ENCODE results near the gene KMT5C.

The KMT5C gene

DNA sequence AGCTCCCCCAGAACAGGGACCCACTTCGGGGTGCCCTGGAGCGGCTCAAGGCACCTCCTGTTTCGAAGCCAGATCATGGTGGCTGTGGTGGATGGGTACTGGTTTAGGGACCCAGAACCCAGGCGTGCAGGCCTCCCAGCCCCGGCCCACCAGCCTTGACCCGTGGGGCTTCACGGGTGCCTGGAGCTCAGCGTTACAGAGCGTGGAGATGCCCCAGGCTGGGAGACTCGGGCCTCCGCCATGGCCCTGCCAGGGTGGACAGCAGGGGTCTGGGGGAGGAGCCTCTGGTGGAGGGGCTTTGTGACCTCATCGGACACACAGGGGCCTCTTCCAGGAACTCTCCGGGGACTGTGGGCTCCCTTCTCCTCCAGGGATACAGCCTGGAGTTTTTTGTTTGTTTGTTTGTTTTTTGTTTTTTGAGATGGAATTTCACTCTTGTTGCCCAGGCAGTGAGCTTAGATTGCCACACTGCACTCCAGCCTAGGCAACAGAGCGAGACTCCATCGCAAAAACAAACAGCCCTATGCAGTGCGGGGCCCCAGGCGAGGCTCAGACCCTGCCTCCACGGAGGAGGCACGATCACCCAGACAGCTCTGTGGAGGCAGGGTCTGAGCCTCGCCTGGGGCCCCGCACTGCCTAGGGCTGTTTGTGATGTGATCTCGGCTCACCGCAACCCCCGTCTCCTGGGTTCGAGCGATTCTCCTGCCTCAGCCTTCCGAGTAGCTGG lies 23.5 kb downstream of the KMT5C start, which contains the start of gene GARIN5B:
Gene GARIN5B, minus strand, starts transcription at position 271 of the 727 bp plus-strand sequence. Its CDS starts 194 bp downstream, at position 77.
- in situ Hi-C loops (cut with MboI; ENCODE audit: low sequenced_read_pairs), result no loop called here

DNA sequence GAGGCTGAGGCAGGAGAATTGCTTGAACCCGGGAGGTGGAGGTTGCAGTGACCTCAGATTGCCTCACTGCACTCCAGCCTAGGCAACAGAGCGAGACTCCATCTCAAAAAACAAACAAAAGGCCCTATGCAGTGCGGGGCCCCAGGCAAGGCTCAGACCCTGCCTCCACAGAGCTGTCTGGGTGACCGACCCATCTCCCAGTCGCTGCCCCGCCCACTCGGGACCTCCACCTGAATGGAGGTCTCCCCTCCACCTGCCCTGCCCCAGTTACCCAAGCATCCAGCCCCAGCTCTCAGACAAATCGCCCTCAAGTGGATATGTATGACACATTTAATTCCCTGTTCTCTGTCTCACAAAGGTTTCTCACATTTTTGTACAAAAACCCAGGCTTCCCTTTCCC lies 25.6 kb downstream of the KMT5C start:
- in situ Hi-C loops (cut with MboI; ENCODE audit: low sequenced_read_pairs), result no loop called here

DNA sequence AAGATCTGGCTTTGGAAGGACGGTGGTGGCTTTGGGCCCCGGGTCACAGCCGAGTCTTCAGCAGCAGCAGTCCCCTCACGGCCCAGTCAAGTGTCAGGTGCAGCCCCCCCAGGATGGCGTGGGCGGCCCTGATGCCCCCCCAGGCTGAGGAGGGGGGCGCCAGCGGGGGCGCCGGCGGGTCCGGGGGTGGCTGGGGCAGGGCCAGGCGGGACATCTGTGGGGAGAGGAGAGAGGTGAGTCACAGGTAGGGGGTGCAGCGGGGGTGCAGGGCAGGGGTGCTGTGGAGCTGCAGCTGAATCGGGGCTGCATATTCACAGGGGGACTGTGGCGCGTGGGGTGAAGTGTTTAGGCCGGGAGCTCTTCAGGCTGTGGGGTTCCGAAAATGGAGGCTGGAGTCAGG lies 26.3 kb downstream of the KMT5C start:
- in situ Hi-C loops (cut with MboI; ENCODE audit: low sequenced_read_pairs), result no loop called here

DNA sequence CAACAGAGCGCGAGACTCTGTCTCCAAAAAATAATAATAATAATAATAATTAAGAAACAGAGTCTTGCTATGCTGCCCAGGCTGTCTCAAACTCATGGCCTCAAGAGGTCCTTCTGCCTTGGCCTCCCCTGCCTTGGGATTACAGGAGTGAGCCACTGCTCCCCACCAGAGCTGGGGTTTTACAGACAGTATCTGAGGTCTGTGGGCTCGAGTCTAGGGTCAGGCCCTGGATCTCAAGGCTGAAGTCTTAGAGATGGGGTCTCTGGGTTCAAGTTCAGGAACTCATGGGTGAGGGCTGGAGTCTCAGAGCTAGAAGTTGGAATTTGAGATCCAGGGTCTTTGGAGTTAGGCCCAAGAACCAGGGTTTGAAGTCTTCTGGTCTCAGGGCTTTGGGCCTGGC lies 27.1 kb downstream of the KMT5C start:
- in situ Hi-C loops (cut with MboI; ENCODE audit: low sequenced_read_pairs), result no loop called here

DNA sequence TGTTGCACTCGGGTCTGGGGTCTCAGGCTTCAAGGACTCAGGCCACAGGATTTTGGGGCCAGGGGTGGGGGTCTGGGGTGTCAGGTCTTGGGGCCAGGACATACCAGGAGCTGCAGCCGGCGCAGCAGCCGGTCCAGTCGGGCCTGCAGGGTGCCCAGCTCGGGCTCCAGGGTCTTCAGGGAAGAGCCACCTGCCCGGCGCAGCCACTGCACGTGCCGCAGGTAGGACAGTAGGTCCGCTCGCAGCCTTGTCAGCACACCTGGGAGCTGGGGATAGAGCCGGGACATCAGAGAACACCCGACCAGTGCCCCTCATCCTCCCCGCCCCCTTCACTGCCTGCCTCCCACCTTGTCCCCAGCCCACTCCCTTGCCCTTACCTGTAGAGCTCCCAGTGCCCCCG lies 28.4 kb downstream of the KMT5C start:
- in situ Hi-C loops (cut with MboI; ENCODE audit: low sequenced_read_pairs), result no loop called here

DNA sequence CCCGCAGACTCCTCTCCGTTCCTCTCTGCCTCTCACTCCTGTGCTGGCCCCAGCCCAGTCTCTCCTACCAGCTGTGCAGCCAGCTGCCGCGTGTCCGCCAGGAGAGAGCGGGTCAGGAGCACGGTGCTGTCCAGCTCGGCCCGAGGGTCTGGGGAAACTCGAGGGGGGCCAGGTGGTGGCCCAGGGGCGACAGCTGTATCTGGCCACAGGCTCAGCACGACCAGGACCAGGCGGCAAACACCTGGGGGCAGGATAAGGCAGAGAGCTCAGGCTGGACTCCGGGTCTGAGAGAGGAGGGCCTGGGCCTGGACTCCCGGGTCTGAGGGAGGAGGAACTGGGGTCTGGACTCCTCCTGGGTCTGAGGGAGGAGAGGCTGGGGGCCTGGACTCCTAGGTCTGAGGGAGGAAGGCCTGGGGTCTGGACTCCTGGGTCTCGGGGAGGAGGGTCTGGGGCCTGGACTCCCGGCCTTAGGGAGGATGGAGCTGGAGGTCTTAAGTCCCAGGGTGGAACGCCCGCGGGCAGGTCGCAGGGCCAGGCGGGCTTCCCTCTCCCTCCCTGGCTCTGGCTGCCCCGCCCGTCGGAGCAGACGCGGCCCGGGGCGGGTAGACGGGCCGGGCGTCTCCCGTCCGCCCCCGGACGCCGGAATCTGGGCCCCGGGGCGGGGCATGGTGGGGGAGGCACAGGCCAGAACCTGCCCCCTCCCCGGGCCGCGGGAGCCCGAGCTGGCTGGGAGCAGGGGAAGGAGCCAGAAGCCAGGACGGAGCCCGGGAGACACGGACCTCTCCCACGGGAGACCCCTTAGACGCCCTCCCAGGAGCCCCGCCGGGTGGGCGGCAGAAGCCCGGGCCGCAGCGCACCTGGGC lies 29.3 kb downstream of the KMT5C start:
- in situ Hi-C loops (cut with MboI; ENCODE audit: low sequenced_read_pairs), result no loop called here

DNA sequence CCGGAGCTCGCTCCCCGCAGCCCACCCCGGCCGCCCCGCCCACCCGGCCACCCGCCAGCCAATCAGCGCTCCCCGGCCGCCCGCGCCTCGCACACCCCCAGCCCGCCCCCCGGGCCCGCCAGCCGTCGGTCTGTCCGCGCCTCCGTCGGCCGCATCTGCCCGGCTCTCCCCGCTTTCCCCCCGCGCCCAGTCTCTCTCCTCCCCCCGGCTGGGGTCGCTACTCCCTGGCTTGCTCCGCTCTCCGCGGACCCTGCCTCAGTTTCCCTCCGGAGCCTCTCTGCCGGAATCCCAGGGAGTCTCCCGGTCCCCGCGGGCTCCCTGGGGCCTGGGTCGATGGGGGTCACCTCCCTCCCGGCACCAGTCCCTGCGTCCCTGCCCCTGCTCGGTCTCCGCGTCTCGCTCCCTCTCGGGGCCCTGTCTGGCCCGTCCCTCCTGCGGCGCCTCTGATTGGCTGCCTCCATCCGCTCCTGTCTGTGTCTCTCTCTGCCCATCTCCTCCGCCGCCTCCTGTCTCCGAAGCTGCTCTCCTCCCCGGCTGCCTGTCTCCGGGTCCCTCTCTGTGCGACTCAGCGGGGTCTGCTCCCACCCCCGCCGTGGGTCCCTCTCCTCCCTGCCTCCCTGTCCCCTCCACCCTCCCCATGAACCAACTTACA lies 30.1 kb downstream of the KMT5C start:
- in situ Hi-C loops (cut with MboI; ENCODE audit: low sequenced_read_pairs), result no loop called here

DNA sequence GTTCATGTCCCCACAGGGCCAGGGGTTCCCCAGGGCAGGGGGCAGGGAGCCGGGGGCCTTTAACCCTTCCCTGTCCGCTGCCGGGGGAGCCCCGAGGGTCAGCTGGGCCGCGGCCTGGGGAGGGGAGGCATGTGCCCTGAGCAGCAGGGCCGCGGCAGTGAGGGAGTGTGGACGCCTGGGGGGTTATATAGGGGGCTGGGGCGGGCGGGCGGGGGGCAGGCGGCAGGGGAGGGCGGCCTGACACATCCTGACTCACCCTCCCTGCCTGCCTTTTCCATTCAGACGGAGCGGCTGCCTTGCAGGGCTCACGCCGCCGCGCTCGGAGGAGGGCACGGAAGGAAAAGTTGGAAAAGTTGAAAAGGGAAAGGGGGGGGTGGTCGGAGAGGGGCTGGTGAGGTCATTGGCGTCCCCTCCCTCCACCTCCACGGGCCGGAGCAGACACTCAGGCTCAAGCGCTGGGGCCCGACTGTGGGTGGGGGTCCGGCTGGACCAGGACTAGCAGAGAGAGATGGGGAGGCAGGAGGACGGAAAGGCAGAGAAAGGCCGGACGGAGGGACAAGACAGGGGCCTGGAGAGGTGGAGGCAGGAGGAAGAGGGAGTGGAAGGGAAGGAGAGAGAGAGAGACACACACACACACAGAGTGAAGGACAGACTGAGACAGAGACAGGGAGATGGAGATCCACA lies 30.8 kb downstream of the KMT5C start, which contains the start of gene IL11:
Gene IL11, minus strand, starts transcription at position 159 of the 684 bp plus-strand sequence. Its CDS starts 153 bp downstream, at position 6.
- in situ Hi-C loops (cut with MboI; ENCODE audit: low sequenced_read_pairs), result no loop called here

DNA sequence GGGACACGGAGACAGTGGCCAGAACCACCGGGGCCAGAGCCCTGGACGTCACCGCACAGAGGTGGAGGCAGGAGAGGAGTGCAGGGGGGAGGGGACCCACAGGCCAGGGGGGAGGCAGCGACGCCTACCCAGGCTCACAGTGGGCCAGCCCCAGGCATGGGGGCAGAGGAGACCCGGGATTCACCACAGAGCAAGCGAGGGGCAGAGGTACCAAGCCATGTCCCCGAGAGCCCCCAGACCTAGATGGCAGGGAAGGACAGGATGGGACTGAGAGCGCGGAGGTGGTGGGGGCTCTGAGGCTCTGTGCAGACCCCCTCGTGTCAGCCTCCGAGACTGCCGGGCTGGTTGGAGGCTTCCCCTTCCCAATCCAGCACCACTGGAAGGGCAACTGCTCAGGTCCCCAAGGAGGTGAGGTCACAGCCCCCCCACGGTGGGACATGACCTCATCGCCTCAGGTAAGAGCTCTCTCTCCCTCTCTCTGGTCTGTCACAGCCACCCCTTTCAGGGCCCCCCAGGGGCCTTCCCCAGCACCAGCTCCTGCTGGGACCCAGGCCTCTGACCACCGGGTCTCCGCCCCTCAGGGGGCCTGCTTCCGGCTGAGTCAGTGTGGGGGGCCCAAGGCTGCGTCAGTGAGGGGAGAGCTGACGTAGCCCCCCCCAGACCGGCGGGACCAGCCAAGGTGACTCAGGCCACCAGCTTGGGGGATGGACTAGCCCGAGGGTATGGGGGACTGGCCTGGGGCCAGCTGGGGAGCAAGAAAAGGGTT lies 32.8 kb downstream of the KMT5C start:
- in situ Hi-C loops (cut with MboI; ENCODE audit: low sequenced_read_pairs), result no loop called here

DNA sequence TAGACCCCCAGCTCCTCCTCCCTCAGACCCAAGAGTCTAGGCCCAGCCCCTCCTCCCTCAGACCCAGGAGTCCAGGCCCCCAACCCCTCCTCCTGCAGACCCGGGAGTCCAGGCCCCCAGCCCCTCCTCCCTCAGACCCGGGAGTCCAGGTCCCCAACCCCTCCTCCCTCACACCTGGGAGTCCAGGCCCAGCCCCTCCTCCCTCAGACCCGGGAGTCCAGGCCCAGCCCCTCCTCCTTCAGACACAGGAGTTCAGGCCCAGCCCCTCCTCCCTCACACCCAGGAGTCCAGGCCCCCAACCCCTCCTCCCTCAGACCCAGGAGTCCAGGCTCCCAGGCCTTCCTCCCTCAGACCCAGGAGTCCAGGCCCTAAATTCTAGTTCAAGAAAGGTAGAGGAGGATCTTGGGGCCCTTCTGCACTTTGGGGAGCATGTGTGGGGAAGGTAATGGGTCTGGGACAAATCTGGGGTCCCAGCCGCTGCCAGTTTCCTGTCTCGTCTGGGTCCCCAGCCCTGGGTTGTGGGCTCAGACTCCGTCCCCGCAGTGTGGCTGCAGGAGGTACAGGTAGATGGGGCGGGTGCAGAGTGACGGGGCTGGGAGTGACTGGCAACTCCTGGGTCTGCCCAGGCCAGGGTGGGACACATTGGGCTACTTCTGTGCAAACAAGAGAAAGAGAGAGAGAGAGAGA lies 33.8 kb downstream of the KMT5C start:
- in situ Hi-C loops (cut with MboI; ENCODE audit: low sequenced_read_pairs), result no loop called here

DNA sequence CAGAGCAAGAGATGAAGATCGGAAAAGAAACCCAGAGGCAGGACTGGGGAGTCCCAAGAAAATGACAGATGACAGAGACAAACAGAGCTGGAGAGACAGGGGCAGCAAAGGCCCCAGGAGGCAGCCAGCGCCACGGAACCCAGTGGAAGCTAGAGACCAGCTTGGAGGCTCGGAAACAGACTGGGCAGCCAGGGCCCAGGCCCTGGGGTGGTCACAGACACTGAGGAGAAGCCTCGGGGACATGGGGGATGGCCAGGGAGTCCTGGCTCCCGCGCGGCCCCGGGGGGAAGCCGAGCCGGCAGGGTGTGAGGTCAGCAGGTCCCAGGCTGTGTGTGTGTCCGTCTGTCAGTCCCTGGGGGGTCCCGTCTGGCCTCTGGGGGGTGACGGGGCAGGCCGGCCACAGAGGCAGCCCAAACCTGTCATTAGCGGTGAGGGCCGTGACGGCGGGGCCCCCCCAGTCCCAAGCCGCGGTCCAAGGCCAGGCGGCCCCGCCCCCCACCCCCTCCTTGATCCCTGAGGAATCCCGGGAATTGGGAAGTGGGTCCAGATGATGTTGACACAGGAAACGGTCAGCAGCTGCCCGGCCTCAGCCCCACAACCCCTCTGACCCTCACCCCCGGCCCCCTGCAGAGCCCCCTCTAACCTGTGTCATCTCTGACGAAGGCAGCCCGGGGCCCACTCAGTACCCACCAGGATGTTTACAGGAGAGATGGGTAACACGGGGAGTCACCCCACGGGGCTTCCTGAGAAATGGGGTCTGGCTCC lies 34.5 kb downstream of the KMT5C start:
- in situ Hi-C loops (cut with MboI; ENCODE audit: low sequenced_read_pairs), result no loop called here

DNA sequence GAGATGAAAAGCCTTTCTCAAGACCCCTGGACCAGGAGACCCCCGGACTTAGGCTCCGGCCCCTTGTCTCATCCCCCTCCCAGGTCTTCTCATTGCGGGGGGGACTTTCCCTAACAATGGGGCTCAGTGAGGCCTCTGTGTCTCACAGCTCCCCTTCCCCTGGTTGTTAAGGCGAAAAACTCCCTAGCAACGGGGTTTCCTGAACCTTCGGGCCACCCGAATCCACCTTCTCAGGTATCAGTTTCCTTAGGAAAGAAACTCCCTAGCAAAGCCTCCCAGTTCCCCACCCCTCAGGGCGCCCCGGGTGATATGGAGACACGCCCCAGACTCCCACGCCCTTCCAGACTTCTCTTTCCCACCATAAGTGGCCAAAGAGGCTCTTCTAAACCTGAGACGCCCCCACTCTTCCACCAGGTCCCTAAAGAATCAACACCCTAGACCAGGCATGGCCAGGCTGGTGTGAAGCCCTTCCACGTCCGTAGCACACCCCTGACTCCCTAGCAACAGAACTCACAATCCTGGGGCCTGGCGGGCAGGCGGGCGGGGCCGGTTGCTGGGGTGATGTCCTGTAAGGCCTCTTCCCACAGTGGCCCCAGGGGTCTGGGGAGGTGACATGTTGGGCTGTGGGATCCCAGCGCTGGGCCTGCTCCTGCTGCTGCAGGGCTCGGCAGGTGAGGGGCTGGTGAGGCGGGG lies 36.7 kb downstream of the KMT5C start, which contains the start of gene TMEM190:
Gene TMEM190, plus strand, starts transcription at position 586 of the 693 bp plus-strand sequence. Its CDS starts 28 bp downstream, at position 614.
- in situ Hi-C loops (cut with MboI; ENCODE audit: low sequenced_read_pairs), result no loop called here

DNA sequence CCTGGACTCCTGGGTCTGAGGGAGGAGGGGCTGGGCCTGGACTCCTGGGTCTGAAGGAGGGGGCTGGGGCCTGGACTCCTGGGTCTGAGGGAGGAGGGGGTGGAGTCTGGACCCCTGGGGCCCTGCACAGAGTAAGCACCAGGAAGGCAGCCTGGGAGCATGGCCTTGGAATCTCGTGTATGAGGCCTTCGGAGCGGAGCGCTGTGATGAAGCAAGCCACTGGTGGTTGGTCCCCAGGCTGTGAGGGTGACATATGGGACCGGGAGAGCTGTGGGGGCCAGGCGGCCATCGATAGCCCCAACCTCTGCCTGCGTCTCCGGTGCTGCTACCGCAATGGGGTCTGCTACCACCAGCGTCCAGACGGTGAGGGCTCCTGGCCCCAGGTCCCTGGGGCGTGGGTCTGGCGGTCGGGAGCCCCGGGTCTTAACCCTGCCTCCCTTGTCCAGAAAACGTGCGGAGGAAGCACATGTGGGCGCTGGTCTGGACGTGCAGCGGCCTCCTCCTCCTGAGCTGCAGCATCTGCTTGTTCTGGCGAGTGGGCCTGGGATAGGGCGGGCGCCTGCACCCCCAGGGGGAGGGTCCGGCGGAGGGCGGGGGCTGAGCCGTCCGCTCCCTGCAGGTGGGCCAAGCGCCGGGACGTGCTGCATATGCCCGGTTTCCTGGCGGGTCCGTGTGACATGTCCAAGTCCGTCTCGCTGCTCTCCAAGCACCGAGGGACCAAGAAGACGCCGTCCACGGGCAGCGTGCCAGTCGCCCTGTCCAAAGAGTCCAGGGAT lies 37.9 kb downstream of the KMT5C start:
- in situ Hi-C loops (cut with MboI; ENCODE audit: low sequenced_read_pairs), result no loop called here

DNA sequence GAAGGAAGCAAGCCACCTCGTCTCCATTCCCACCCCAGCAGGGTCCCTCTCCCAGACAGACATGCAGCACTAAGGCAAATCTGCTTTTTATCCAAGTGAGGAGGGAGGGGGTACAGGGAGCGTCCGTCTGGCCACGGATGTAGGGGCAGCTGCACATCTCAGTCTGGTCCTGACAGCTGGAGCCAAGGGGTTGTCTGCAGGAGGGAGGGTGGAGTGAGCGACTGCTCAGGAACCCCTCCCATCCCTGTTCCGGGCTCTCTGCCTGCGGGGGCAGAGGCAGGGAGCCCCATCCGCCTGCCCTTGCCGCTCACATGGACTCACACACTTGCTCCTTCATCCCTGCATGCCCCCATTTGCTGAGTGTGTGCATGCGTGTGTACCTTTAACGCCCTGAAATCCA lies 39.5 kb downstream of the KMT5C start:
- in situ Hi-C loops (cut with MboI; ENCODE audit: low sequenced_read_pairs), result no loop called here

DNA sequence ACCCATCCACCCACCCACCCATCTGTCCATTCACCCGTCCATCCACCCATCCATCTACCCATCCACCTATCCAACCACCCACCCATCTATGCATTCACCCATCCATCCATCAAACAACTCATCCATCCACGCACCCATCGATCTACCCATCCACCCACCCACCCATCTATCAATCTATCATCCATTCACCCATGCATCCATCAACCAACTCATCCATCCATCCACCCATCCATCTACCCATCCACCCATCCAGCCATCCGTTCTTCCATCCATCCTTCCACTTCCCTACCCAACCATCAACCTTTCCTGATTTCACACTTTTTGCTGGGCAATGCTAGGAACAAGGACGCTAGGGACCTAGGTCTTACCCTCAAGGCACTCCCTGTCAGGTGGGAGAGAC lies 42.3 kb downstream of the KMT5C start:
- in situ Hi-C loops (cut with MboI; ENCODE audit: low sequenced_read_pairs), result no loop called here

DNA sequence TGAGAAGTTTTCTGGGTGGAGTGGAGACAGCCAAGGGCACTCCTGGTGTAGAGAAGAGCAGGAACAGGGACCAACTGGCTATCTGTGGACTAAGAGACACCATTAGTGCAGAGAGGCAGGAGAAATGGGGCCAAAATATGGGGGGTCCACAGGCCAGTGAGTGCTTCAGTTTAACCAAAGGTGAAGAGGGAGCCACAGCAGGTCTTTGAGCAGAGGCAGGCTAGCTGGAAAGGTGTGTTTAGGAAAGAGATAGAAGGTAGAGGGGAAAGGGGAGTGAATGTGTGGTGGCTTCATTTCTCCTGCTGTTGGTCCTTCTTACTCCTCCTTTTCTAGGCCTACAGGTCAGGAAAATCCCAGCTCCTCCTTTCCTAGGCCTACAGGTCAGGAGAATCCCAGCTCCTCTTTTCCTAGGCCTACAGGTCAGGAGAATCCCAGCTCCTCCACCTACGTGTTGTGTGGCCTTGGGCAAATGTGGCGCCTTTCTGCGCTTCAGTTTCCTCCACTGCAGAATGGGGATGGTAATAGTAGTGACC lies 42.9 kb downstream of the KMT5C start:
- in situ Hi-C loops (cut with MboI; ENCODE audit: low sequenced_read_pairs), result no loop called here

Measured in HL-60/S4 (cell line).